ENCODE results near the gene BUD13.
A peak's percentile ranks its signal among the peaks of the same experiment; 100 is the strongest.

BUD13 gene

GRCh38 chr11:116772443-116773202, at the start of gene BUD13:
Gene BUD13, minus strand, starts transcription at chr11:116772987. Its CDS starts 23 bp downstream, at chr11:116772964.
- peak within 1 kb of the TSS; percentile 82 for H3K9ac ChIP-seq (ENCODE audit: low read length)
- no peaks in the 10 kb centered on the region for H3K27me3 ChIP-seq (ENCODE audit: control insufficient read depth, insufficient read depth, low read length)
- H3K36me3 ChIP-seq (ENCODE audit: control insufficient read depth, insufficient read depth, low read length): peaks cover 8% of the 10 kb centered on the region
- H3K4me3 ChIP-seq (ENCODE audit: low read length): peak within 1 kb of the TSS; percentile 85
- no peaks in the 10 kb centered on the region for H3K9me3 ChIP-seq (ENCODE audit: control insufficient read depth, low read length)
- peaks cover 9% of the 10 kb centered on the region for H3K4me1 ChIP-seq (ENCODE audit: control insufficient read depth, insufficient read depth, low read length)

- Histone ChIP-seq H3K4me3 (ENCODE audit: low read length) (no peak overlapping the region), H3K9me3 (ENCODE audit: control insufficient read depth, low read length) (no peaks in the 10 kb centered on the region), H3K27me3 (ENCODE audit: control insufficient read depth, insufficient read depth, low read length) (no peaks in the 10 kb centered on the region), H3K9ac (ENCODE audit: low read length) (no peak overlapping the region), H3K4me1 (ENCODE audit: control insufficient read depth, insufficient read depth, low read length) (no peaks in the 10 kb centered on the region), H3K36me3 (ENCODE audit: control insufficient read depth, insufficient read depth, low read length) (no peaks in the 10 kb centered on the region)
Measured at GRCh38 chr11:116822575-116822974, 49.8 kb upstream of the BUD13 start.

- Histone ChIP-seq H3K27me3 (ENCODE audit: control insufficient read depth, insufficient read depth, low read length) (no peaks in the 10 kb centered on the region), H3K4me1 (ENCODE audit: control insufficient read depth, insufficient read depth, low read length) (no peaks in the 10 kb centered on the region), H3K4me3 (ENCODE audit: low read length) (no peak overlapping the region), H3K9ac (ENCODE audit: low read length) (no peak overlapping the region), H3K36me3 (ENCODE audit: control insufficient read depth, insufficient read depth, low read length) (no peaks in the 10 kb centered on the region), H3K9me3 (ENCODE audit: control insufficient read depth, low read length) (no peaks in the 10 kb centered on the region)
Measured at GRCh38 chr11:116821050-116821918, 48.5 kb upstream of the BUD13 start.

GRCh38 chr11:116819049-116819448, 46.3 kb upstream of the BUD13 start:
- Histone ChIP-seq H3K36me3 (ENCODE audit: control insufficient read depth, insufficient read depth, low read length) (no peaks in the 10 kb centered on the region), H3K9ac (ENCODE audit: low read length) (no peak overlapping the region), H3K4me3 (ENCODE audit: low read length) (no peak overlapping the region), H3K27me3 (ENCODE audit: control insufficient read depth, insufficient read depth, low read length) (no peaks in the 10 kb centered on the region), H3K9me3 (ENCODE audit: control insufficient read depth, low read length) (no peaks in the 10 kb centered on the region), H3K4me1 (ENCODE audit: control insufficient read depth, insufficient read depth, low read length) (peaks cover 3% of the 10 kb centered on the region)

GRCh38 chr11:116814502-116814901, 41.7 kb upstream of the BUD13 start:
- Histone ChIP-seq H3K9ac (ENCODE audit: low read length) (no peak overlapping the region), H3K9me3 (ENCODE audit: control insufficient read depth, low read length) (no peaks in the 10 kb centered on the region), H3K36me3 (ENCODE audit: control insufficient read depth, insufficient read depth, low read length) (no peaks in the 10 kb centered on the region), H3K4me1 (ENCODE audit: control insufficient read depth, insufficient read depth, low read length) (peaks cover 18% of the 10 kb centered on the region), H3K4me3 (ENCODE audit: low read length) (no peak overlapping the region), H3K27me3 (ENCODE audit: control insufficient read depth, insufficient read depth, low read length) (no peaks in the 10 kb centered on the region)

GRCh38 chr11:116813781-116814471, 41.1 kb upstream of the BUD13 start:
- H3K27me3 ChIP-seq (ENCODE audit: control insufficient read depth, insufficient read depth, low read length): no peaks in the 10 kb centered on the region
- H3K9ac ChIP-seq (ENCODE audit: low read length): no peak overlapping the region
- no peaks in the 10 kb centered on the region for H3K9me3 ChIP-seq (ENCODE audit: control insufficient read depth, low read length)
- peaks cover 21% of the 10 kb centered on the region for H3K4me1 ChIP-seq (ENCODE audit: control insufficient read depth, insufficient read depth, low read length)
- H3K4me3 ChIP-seq (ENCODE audit: low read length): no peak overlapping the region
- H3K36me3 ChIP-seq (ENCODE audit: control insufficient read depth, insufficient read depth, low read length): no peaks in the 10 kb centered on the region

- Histone ChIP-seq H3K4me3 (ENCODE audit: low read length) (no peak overlapping the region), H3K36me3 (ENCODE audit: control insufficient read depth, insufficient read depth, low read length) (no peaks in the 10 kb centered on the region), H3K9me3 (ENCODE audit: control insufficient read depth, low read length) (no peaks in the 10 kb centered on the region), H3K27me3 (ENCODE audit: control insufficient read depth, insufficient read depth, low read length) (no peaks in the 10 kb centered on the region), H3K4me1 (ENCODE audit: control insufficient read depth, insufficient read depth, low read length) (peaks cover 27% of the 10 kb centered on the region), H3K9ac (ENCODE audit: low read length) (no peak overlapping the region)
Measured at GRCh38 chr11:116813170-116813569, 40.4 kb upstream of the BUD13 start.

- no peaks in the 10 kb centered on the region for H3K9me3 ChIP-seq (ENCODE audit: control insufficient read depth, low read length)
- H3K9ac ChIP-seq (ENCODE audit: low read length): no peak overlapping the region
- no peaks in the 10 kb centered on the region for H3K27me3 ChIP-seq (ENCODE audit: control insufficient read depth, insufficient read depth, low read length)
- H3K36me3 ChIP-seq (ENCODE audit: control insufficient read depth, insufficient read depth, low read length): no peaks in the 10 kb centered on the region
- peaks cover 36% of the 10 kb centered on the region for H3K4me1 ChIP-seq (ENCODE audit: control insufficient read depth, insufficient read depth, low read length)
- H3K4me3 ChIP-seq (ENCODE audit: low read length): no peak overlapping the region
Measured at GRCh38 chr11:116812109-116812508, 39.3 kb upstream of the BUD13 start.

GRCh38 chr11:116811194-116811593, 38.4 kb upstream of the BUD13 start:
- Histone ChIP-seq H3K4me1 (ENCODE audit: control insufficient read depth, insufficient read depth, low read length) (peaks cover 44% of the 10 kb centered on the region), H3K27me3 (ENCODE audit: control insufficient read depth, insufficient read depth, low read length) (no peaks in the 10 kb centered on the region), H3K9ac (ENCODE audit: low read length) (no peak overlapping the region), H3K36me3 (ENCODE audit: control insufficient read depth, insufficient read depth, low read length) (no peaks in the 10 kb centered on the region), H3K9me3 (ENCODE audit: control insufficient read depth, low read length) (no peaks in the 10 kb centered on the region), H3K4me3 (ENCODE audit: low read length) (no peak overlapping the region)

- Histone ChIP-seq H3K9me3 (ENCODE audit: control insufficient read depth, low read length) (no peaks in the 10 kb centered on the region), H3K4me3 (ENCODE audit: low read length) (peak overlapping the region; percentile 29), H3K27me3 (ENCODE audit: control insufficient read depth, insufficient read depth, low read length) (no peaks in the 10 kb centered on the region), H3K9ac (ENCODE audit: low read length) (peak overlapping the region; percentile 54), H3K4me1 (ENCODE audit: control insufficient read depth, insufficient read depth, low read length) (peaks cover 40% of the 10 kb centered on the region), H3K36me3 (ENCODE audit: control insufficient read depth, insufficient read depth, low read length) (no peaks in the 10 kb centered on the region)
Measured at GRCh38 chr11:116808262-116809175, 35.7 kb upstream of the BUD13 start.

GRCh38 chr11:116807601-116808261, 34.9 kb upstream of the BUD13 start:
- Histone ChIP-seq H3K4me1 (ENCODE audit: control insufficient read depth, insufficient read depth, low read length) (peaks cover 36% of the 10 kb centered on the region), H3K36me3 (ENCODE audit: control insufficient read depth, insufficient read depth, low read length) (no peaks in the 10 kb centered on the region), H3K9ac (ENCODE audit: low read length) (no peak overlapping the region), H3K27me3 (ENCODE audit: control insufficient read depth, insufficient read depth, low read length) (no peaks in the 10 kb centered on the region), H3K4me3 (ENCODE audit: low read length) (no peak overlapping the region), H3K9me3 (ENCODE audit: control insufficient read depth, low read length) (no peaks in the 10 kb centered on the region)
